Fibroblast of lung (primary cell): Measurements from ENCODE around the gene CREM.

Experiments used
- CTCF ChIP-seq, 2 donors: IDR thresholded peaks in 1 of 2; conservative IDR thresholded peaks in 1 of 2; 1 replicate in 1 of 2; 2 replicates in 1 of 2; pipeline ENCODE4 v1.5.1; 2011 to 2012; ENCODE audit warnings: low read length in 2 of 2, control low read depth in 1 of 2, inconsistent platforms in 1 of 2, low read depth in 1 of 2, mild to moderate bottlenecking in 1 of 2
- EZH2 ChIP-seq: IDR thresholded peaks from 2 replicates; pipeline ENCODE4 v1.5.1; 2012; ENCODE audit warnings: low read length, control low read depth, mild to moderate bottlenecking; ENCODE audit errors: missing control alignments

GRCh38 chr10:35257057-35257983 is 130.7 kb downstream of the CREM start:
- no peak for TF ChIP-seq CTCF (conservative IDR thresholded peaks at IDR 0.05 in 1 of 2, IDR thresholded peaks at IDR 0.05 in 1 of 2; ENCODE audit: low read depth in 1 of 2, low read length in 2 of 2)
- TF ChIP-seq EZH2: no peak
